ENCODE data around the gene HNRNPLL. TPM values are rescaled to one million over a fixed set of nuclear protein-coding genes. Genes with fewer than 3 reads are reported as not detected.

HNRNPLL gene
- total RNA-seq, 1 donor from 2014 or later: 29.7 TPM

GRCh38 chr2:38533757-38534545 lies 68.8 kb downstream of the HNRNPLL start:
- no peaks in the 10 kb centered on the region for H3K36me3 ChIP-seq (ENCODE audit: control insufficient read depth, insufficient read depth, low read length)
- H3K27me3 ChIP-seq (ENCODE audit: control insufficient read depth, insufficient read depth, low read length): no peaks in the 10 kb centered on the region
- FAIRE-seq (no peak), DNase-seq (ENCODE audit: low read depth) (no peak)
- no peak for TF ChIP-seq CTCF (IDR thresholded peaks at IDR 0.05; ENCODE audit: insufficient read depth, low read length, severe bottlenecking)
- no peak overlapping the region for H3K4me3 ChIP-seq (ENCODE audit: low read depth, low read length)

- TF ChIP-seq CTCF (IDR thresholded peaks at IDR 0.05; ENCODE audit: insufficient read depth, low read length, severe bottlenecking): no peak
Observed at GRCh38 chr2:38533180-38533579, 69.5 kb downstream of the HNRNPLL start.

GRCh38 chr2:38532366-38532765 lies 70.4 kb downstream of the HNRNPLL start:
- no peak overlapping the region for H3K4me3 ChIP-seq (ENCODE audit: low read depth, low read length)
- DNase-seq (ENCODE audit: low read depth) (no peak), FAIRE-seq (no peak)
- TF ChIP-seq CTCF (IDR thresholded peaks at IDR 0.05; ENCODE audit: insufficient read depth, low read length, severe bottlenecking): no peak
- H3K36me3 ChIP-seq (ENCODE audit: control insufficient read depth, insufficient read depth, low read length): no peaks in the 10 kb centered on the region
- H3K27me3 ChIP-seq (ENCODE audit: control insufficient read depth, insufficient read depth, low read length): no peaks in the 10 kb centered on the region

More at GRCh38 chr2:38533180-38533579, 69.5 kb downstream of the HNRNPLL start:
- DNase-seq (ENCODE audit: low read depth): no peak
- Histone ChIP-seq H3K36me3 (ENCODE audit: control insufficient read depth, insufficient read depth, low read length) (no peaks in the 10 kb centered on the region), H3K27me3 (ENCODE audit: control insufficient read depth, insufficient read depth, low read length) (no peaks in the 10 kb centered on the region), H3K4me3 (ENCODE audit: low read depth, low read length) (no peak overlapping the region)
- FAIRE-seq: no peak

- TF ChIP-seq CTCF (IDR thresholded peaks at IDR 0.05; ENCODE audit: insufficient read depth, low read length, severe bottlenecking): no peak
- Histone ChIP-seq H3K36me3 (ENCODE audit: control insufficient read depth, insufficient read depth, low read length) (no peaks in the 10 kb centered on the region), H3K4me3 (ENCODE audit: low read depth, low read length) (no peak overlapping the region), H3K27me3 (ENCODE audit: control insufficient read depth, insufficient read depth, low read length) (peaks cover 2% of the 10 kb centered on the region)
- FAIRE-seq: no peak
- no peak for DNase-seq (ENCODE audit: low read depth)
Observed at GRCh38 chr2:38529208-38529607, 73.5 kb downstream of the HNRNPLL start.

- Histone ChIP-seq H3K27me3 (ENCODE audit: control insufficient read depth, insufficient read depth, low read length) (peaks cover 2% of the 10 kb centered on the region), H3K36me3 (ENCODE audit: control insufficient read depth, insufficient read depth, low read length) (no peaks in the 10 kb centered on the region), H3K4me3 (ENCODE audit: low read depth, low read length) (no peak overlapping the region)
- FAIRE-seq: no peak
- no peak for DNase-seq (ENCODE audit: low read depth)
- no peak for TF ChIP-seq CTCF (IDR thresholded peaks at IDR 0.05; ENCODE audit: insufficient read depth, low read length, severe bottlenecking)
Observed at GRCh38 chr2:38528534-38528933, 74.2 kb downstream of the HNRNPLL start.

All from bronchial epithelial cell (primary cell).